GM18520 (cell line): ENCODE results near the gene PTPN14.

ENCODE experiments used
- ATAC-seq: cut with Tn5 transposase; IDR thresholded peaks from one replicate; pipeline ENCODE4 v1.9.1; 2021; ENCODE audit not compliant: unreplicated experiment

The PTPN14 gene

DNA sequence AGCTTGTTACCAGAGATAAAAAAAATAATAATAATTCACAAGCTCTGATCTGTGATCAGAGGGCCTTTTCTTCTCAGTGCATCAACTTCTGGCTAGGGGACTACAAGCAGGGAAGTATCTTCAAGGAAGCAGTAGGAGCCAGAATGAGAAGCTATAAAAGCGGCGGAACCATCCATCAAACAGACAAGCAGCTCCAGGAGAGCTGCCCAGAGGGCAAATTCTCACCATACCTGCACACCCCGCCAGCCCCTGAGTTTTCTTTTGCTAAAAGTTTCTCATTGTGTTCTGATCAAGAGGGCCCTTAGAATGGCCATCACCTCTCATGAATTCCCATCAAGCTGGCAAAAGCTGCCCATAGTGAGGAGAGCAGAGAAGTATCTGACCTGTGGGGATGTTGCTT, 171.0 kb downstream of the PTPN14 start:
- ATAC-seq, result no peak

DNA sequence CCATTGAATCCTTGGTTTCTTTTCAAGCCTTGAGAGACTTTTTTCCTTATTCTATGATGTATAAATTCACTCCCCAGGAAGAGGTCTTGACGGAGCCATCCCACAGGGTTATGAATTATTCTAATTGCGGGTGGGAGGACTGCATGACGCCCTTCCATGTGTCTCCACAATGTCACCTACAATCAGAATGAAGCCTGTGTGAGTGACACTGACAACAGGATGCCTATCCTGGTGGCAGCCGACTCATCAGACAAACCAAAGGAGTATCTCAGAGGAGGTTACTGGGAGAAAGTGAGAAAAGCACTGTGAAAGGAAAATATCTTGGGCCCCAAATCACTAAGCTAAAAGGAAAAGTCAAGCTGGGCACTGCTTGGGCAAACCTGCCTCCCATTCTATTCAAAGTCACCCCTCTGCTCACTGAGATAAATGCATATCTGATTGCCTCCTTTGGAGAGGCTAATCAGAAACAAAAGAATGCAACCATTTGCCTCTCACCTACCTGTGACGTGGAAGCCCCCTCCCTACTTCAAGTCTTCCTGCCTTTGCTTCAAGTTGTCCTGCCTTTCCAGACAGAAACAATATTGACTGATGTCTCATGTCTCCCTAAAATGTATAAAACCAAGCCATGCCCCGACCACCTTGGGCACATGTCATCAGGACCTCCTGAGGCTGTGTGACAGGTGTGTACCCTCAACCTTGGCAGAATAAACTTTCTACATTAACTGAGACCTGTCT, 172.0 kb downstream of the PTPN14 start:
- no peak for ATAC-seq

DNA sequence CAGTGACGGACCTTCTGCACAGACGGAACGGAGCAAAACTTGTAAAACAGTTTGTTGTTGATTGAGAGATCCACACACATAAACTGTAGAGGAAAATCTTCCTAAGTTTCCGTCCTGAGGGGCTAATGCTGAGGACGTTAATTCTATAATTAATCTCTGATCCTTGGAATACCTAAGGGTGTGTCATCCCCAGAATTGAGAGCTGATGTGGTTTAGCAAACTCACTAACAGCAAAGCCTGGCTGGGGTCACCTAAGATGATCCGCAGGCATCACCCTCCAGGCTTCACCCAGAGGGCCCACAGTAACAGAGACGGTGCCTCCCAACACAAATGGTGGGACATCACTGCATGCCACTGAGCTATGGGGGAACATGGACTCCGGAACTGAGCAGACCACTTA, 172.9 kb downstream of the PTPN14 start:
- no peak for ATAC-seq

DNA sequence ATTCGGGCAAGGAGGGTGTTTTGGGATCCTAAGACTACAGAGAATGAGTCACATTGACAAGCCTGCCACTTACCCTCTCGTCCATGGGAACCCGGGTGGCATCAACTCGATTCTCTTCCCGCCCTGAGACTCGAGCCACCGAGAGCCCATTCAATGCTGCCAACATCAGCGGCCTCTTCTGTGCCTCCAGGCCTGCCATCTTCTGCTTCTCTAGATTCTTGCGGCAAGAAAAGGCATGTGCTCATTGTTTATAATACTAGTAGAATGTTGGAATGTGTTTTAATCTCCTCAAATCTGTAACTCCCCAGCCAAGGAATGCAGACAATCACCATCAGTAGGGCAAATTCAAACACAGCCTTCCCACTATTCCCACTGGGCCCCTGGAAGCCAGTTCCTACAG, 173.5 kb downstream of the PTPN14 start:
- no peak for ATAC-seq

DNA sequence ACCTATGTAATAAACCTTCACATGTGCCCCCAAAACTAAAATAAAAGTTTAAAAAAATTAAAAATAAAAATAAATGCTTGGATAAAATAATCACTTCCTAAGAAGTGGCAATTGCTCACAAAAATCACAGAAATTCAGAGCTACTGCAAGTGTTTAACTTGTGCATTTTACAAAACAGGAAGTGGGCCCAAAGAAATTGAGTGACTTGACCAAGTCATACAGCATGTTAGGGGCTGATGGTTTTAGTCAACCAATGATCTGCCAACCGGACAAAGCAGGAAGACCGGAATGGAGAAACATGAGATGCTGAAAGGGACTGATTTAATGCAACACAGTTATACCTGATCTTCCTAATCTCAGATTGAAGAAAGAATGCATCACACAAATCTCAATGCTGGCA, 173.9 kb downstream of the PTPN14 start:
- no peak for ATAC-seq

DNA sequence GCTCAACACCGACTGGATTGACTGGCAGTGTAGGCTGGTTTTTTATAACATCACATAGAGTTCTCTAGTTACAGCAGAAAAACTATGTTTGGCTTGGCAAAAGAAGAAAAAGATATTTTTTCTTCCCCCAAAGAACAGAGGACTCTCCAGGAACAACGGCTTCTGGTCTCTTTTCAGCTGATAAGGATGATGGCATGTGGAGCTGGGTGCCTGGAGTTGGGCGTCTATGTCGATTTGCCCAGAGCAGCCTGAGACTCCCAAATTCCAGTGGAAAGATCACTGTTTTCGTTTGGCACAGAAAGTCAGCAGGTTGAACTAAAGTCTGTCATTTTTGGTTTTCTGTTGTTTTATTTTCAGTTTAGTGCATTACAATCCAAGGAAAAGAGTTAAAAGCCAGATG, 179.3 kb downstream of the PTPN14 start:
- ATAC-seq, result no peak

DNA sequence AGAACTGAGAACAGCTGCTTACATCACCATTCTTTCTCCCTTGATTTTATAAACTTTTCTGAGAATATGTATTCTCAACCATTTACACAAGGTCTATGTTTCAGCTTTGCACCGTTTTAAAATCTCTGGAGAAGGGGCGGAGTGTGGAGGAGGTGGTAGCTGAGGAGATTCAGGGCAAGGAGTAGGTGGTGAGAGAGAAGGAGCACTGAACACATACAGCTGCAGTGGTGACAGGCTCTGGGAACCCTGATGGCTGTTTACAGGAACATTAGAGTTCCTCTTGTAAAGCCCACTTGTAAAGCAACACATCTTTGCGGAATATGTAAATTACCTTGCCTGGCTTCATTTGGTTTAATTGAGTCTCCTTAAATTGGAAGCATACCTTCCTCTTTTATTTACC, 180.8 kb downstream of the PTPN14 start:
- no peak for ATAC-seq

DNA sequence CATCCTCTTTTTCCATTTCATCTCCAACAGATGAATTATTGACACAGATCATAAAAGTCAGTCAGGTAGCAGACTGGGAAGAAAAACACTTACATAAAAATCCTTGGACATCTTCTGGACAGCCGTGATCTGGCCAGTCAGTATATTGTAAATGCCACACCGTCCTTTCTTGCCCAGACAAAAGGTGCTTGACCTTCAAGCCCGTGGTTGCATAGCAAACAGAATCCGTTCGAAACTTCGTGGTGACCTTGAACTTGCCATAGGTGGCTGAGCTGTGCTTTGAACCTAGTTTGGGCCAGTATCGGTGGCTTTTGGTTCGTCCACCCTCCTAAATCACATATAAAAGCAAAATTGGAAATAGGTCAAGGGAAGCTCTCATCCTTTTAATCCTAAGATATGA, 182.0 kb downstream of the PTPN14 start:
- ATAC-seq, result no peak

DNA sequence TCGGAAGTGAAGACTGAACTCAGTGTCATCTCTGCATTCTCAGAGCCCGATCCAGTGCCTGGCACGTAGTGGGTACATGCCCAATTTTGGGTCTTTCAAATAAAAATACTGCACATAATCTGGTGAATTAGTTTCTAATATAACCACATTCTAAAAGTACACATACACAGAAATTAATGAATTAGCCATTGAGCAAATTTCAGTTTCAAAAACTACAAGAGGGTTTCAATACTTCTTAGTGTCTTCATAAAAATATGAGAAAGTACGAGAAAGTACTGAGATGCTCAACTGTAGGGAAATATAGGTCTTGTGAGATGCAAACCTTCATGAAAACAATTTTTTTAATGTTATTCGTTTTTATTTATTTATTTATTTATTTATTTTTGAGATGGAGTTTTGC, 183.6 kb downstream of the PTPN14 start:
- no peak for ATAC-seq

DNA sequence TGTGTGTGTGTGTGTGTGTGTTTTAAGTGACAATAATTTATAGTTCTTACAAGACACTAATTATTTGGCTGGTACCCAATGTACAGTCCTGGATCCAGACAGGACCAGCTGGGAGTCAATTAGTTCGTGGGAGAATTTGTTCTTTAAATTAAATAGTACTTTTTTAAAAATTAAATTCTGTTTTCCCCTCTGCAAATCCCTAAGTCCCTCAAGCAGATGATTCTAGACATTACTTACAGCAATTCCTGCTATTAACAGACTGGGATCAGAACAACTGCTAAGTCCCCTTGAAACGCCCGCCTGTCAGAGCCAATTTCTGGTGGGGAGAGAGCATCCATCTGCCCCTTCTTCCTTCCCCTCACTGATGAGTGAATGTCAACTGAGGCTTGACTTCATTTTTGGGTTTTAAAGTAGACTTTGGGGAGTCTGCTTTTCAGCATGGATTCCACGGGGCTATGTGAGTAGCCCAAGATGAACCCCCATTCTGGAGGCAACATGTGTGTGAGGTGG, 186.6 kb downstream of the PTPN14 start:
- no peak for ATAC-seq

DNA sequence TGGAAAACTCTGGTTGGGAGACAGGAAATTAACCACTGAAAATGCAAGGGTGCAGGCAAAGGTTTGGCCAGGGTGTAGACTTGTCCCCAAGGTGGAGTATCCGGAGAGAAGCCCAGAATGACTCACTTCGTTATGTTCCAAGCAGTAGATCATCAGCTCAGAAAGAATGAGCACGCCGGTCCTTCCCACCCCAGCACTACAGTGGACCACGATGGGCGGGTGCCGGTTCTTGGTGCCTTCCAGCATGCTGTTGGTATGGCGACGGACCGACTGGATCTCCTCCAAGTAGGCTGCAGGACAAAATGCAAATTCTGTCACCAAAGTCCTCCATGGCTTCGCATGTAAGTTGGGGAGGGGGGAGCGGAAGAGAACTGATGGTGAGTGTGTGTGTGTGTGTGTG, 187.0 kb downstream of the PTPN14 start:
- no peak for ATAC-seq

DNA sequence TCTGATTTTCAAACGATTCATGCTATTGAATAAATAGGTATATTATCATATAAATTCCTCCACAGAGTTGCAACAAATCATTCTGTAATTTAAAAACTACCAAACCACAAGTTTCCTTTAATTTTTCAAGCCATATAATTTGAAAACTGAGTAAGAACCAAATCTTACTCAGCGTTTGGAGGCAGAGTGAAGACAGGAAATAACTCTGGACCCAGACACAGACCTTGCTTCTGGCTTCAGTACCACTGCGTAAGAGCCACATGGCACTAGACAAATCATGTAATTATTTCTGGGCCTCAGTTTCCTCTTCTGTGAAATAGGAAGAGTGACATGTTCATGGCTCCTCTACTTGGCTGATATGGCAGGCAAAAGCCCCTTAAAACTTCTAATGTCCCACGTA, 188.0 kb downstream of the PTPN14 start:
- ATAC-seq, result no peak

DNA sequence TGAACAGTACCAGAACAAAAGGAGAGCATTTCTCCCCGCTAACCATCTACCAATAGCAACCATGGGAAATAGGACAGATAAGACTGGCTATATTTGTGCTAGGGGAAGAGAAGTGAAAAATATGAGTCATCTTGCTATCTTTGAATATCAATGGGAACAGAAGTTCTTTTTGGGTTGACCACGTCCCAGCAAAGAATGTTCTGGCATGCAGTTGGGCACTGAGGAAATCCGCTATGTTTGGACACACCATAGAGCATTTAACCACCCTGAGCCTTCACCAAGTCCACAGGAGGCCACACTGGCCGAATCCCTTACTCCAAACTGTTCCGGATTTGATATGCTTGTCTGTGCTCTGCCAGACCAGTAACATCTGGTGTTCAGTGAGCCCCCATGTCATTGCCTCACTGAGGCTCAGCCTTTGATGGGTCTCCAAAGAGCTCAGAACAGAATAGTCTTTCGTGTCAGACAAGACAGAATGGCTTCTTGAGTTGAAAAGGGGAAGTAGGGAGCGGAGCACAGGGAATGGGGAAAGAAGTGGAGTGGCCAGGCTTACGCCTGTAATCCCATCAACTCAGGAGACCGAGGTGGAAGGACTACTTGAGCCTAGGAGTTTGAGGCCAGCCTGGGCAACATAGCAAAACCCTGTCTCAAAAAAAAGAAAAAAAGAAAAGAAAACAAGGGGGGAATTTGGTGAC, 189.1 kb downstream of the PTPN14 start:
- ATAC-seq, result no peak

DNA sequence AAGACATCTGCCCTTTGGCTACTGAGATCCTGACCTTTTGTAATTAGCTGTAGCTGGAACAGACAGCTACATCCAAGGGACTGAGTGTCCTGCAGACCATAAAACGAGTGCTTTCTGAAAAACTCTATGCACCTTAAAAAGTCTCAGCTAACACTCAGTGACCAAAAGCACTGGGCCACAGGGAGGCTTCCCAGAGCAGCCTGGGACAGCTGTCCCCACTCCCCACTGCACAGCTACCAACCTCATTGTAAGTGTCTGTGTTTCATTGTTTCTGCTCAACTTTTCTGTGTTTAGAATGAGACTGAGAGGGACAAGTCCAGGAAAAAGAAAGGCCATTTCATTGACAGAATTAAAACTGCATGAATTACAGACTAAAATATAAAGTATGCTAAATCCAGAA, 189.8 kb downstream of the PTPN14 start:
- ATAC-seq, result no peak

DNA sequence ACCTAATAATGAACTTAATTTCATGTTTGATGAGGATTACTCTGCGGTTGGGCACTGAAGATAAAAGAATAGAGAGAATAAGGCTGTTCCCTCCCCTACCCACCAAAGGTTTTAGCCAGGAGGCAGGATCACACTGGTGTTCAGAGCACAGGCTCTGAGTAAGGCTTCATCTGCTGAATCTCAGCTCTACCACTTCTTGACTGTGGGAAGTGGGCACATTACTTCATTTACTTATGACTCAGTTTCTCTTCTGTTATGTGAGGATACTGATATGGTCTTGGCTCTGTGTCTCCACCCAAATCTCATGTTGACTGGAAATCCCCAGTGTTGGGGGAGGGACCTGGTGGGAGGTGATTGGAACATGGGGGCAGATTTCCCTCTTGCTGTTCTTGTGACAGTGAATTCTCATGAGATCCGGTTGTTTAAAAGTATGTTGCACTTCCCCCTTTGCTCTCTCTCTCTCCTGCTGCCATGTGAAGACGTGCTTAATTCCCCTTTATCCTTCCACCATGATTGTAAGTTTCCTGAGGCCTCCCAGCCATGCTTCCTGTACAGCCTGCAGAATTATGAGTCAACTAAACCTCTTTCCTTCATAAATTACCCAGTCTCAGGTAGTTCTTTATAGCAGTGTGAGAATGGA, 190.8 kb downstream of the PTPN14 start:
- no peak for ATAC-seq

DNA sequence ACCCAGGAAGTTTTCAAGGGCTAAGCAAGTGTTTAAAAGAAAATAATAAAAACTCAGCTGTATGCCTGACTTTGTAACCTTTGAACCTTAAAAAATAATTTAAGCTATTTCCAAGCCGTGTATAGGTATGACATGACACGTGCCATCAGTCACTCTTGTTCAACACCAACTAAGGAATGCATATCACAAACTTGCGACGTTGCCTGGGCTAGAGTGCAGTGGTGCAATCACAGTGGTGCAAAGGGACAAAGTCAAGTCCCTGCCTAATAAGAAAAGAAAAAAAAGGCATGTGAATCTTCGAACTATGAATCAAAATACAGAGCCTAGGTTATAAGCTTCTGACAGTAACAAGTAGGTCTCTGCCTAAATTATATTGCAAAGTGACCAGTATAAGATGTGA, 191.3 kb downstream of the PTPN14 start:
- ATAC-seq, result no peak

DNA sequence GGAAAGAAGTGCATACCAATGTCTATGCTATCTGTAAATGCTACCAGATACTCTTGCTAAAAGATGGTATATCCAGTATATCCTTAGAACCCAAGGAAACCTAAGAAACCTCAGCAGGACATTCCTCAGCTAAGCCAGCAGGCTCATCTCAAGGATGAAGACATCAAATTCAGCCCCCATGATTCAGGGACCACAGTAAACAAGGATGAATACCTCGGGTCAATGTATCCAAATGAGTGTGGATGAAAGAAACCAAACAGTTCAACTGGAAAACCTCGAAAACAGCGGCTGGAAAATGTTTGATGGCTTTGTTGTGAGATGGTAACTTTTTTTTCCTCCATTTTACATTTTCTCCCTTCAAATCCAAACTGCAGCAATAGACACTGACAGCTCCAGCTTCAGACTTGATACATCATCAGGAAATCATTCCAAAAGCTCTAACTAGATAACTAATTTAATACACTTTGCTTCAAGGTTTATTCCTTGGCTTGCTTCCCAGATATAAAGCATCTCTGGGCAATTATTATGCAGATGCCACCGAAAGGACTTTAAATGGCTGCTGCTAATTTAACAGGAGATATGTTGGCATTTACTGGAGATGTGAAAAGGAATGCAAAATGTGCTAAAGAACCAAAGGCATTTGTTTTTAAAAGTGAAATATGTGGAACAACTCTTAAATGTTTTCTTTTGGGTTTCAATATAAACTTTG, 196.8 kb downstream of the PTPN14 start:
- no peak for ATAC-seq

DNA sequence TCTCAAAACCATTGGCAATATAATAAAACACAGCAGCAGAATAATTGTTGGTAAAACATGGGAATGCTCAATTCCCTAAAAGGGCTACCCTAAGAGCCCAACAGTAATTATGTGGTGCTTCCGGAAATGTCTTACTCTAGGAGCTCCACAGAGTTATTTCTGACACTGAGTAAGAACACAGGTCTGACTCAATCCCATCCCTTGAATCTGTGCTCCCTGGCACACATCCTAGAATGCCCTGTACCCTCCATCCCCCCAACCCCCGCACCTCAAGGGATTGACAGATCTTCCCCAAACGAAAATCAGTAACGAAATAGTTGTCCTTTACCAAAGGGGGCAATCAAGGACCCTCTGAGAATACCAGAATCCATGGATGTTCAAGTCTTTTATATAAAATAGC, 198.6 kb downstream of the PTPN14 start:
- no peak for ATAC-seq

DNA sequence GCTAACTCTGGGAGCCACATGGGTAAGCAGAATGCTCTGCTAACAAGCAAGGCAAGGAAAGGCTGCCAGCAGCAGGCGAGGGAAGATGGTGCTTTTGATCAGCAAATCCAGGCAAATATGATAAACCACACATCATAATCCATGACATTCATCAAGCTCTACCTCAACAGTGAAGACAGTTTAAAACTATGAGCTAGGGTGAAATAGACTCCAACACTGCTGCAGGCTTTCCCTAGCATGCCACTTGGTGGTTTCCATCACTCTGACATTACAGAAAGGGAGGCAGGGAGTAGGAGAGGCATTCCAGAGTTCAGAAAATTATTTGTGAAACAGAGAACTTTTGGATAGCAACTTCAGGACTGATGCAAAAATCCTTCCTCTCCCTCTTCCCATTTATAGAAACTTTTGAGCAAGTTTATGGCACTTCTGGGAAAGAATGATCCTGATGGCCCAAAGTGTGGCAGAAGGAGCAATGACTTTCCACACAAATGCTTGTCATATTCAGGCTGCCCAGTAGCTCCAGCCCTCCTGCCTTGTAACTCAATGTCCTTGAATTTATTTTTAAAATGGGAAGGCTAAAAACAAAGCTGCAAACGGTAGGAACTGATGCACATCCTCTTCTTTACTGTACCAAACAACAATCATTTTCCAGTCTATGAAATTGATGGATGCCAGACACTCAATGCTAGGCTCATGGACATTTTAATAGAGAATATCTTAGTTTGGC, 199.7 kb downstream of the PTPN14 start:
- no peak for ATAC-seq

DNA sequence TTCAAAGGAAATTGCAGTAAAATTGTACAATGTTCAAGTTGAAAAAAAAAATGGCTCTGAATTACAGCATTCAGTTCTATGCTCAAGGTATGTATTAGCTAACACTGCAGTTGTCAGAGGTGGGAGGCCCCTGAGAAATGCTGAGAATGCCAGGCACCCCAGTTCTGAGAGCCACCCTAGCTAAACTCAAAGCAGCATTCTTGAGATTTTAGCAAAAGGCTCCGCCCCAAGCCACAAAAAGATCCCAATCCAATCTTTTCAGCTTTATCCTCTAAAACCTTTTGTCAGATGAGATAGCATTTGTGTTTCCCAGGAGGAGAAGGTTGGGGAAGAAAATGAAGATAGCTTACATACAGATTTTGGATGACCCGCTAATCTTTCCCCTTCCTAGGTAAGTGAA, 201.6 kb downstream of the PTPN14 start:
- no peak for ATAC-seq

DNA sequence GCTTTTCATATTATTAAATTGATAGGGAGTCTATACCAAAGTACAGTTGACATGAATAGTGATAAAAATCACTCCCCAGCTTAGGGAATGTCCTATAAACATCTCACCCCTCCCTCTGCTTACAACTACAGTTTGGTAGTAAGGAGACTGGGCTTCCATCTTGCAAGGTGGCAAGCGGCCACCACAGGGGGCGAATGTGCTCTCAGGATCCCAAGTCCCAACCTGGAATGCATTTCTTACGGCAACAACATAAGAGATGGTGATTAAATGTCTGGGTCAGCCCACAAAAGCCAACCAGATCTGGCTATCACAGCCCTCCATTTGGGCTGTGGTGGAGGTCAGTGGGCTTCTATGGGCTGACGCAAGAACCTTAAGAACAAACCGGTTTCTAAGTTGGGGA, 202.4 kb downstream of the PTPN14 start:
- ATAC-seq, result no peak
